Natural killer cell treated with Interleukin-12 subunit alpha and Interleukin-12 subunit beta and Interleukin-15 and Interleukin-18, amount 100 ng/mL, for 72 hours (primary cell): ENCODE results near the gene RAB8B. TPM values are rescaled to one million over a fixed set of nuclear protein-coding genes. Genes with fewer than 3 reads are reported as not detected.

ENCODE experiments used
- ATAC-seq, 2 donors: fragments of 150-1000 bp; cut with Tn5 transposase in 1 of 2; sonication (Bioruptor Pico), chemical (Tn5 transposase) in 1 of 2; 2 replicates each; pipeline ENCODE4 v1.10.0; 2021
- DNase-seq: peaks from one replicate; pipeline ENCODE4 v3.0.0; 2022; ENCODE audit warnings: low spot score
- H3K27ac Mint-ChIP-seq, 2 donors: 1 replicate in 1 of 2; 2 replicates in 1 of 2; pipeline ENCODE4 v1.8.0; 2022; ENCODE audit warnings: mixed read lengths in 2 of 2, mild to moderate bottlenecking in 1 of 2, moderate library complexity in 1 of 2
- H3K27me3 Mint-ChIP-seq, 2 donors: 1 replicate in 1 of 2; 2 replicates in 1 of 2; pipeline ENCODE4 v1.8.0; 2022; ENCODE audit warnings: mixed read lengths in 2 of 2
- H3K36me3 Mint-ChIP-seq: one replicate; pipeline ENCODE4 v1.8.0; 2022; ENCODE audit warnings: mixed read lengths
- H3K4me1 Mint-ChIP-seq, 2 donors: 1 replicate in 1 of 2; 2 replicates in 1 of 2; pipeline ENCODE4 v1.8.0; 2022; ENCODE audit warnings: low read depth in 2 of 2, mixed read lengths in 2 of 2, mild to moderate bottlenecking in 1 of 2
- H3K4me3 Mint-ChIP-seq: one replicate; pipeline ENCODE4 v1.8.0; 2022; ENCODE audit warnings: mixed read lengths
- H3K9me3 Mint-ChIP-seq: 2 replicates; pipeline ENCODE4 v1.8.0; 2022; ENCODE audit warnings: mixed read lengths
- total RNA-seq, 2 donors: library from RNA; stranded (reverse); gene quantifications; one replicate each; pipeline ENCODE4 v1.2.3, GENCODE V29; 2022

RAB8B gene
- total RNA-seq = 100 to 1,000 TPM in 1 of 2 donors, 10 to 100 TPM in 1; 49.1 to 113 TPM

GRCh38 chr15:63188926-63189871 is at the start of gene RAB8B:
RAB8B (plus strand) TSS chr15:63189606; CDS start chr15:63189625, 19 bp downstream.
- Mint-ChIP-seq H3K27me3 (peaks cover 0 to 3% of the 10 kb centered on the region in 2 donors), H3K4me1 (peaks cover 50 to 52% of the 10 kb centered on the region in 2 donors), H3K4me3 (peak within 1 kb of the TSS; percentile 99), H3K9me3 (no peaks in the 10 kb centered on the region), H3K36me3 (peaks cover 10% of the 10 kb centered on the region), H3K27ac (peak within 1 kb of the TSS; percentile 93 to 96)
- ATAC-seq = peak; percentile 92 to 95
- DNase-seq = peak; percentile 98

- no peak overlapping the region for H3K4me3 Mint-ChIP-seq
- peaks cover 9 to 15% of the 10 kb centered on the region in 2 donors for H3K4me1 Mint-ChIP-seq
- no peaks in the 10 kb centered on the region for H3K27me3 Mint-ChIP-seq
- ATAC-seq (no peak), DNase-seq (no peak)
- no peak overlapping the region for H3K27ac Mint-ChIP-seq
- peaks cover 10% of the 10 kb centered on the region for H3K36me3 Mint-ChIP-seq
- H3K9me3 Mint-ChIP-seq = no peaks in the 10 kb centered on the region
These were observed 48.5 kb upstream of the RAB8B start for GRCh38 chr15:63140936-63141335.

GRCh38 chr15:63145426-63145825 is 44.0 kb upstream of the RAB8B start:
- H3K4me3 Mint-ChIP-seq = no peak overlapping the region
- H3K9me3 Mint-ChIP-seq = no peaks in the 10 kb centered on the region
- peaks cover 10% of the 10 kb centered on the region for H3K36me3 Mint-ChIP-seq
- ATAC-seq = no peak
- no peak for DNase-seq
- H3K4me1 Mint-ChIP-seq = peaks cover 4 to 11% of the 10 kb centered on the region in 2 donors
- no peak overlapping the region for H3K27ac Mint-ChIP-seq
- no peaks in the 10 kb centered on the region for H3K27me3 Mint-ChIP-seq

GRCh38 chr15:63146684-63147083 is 42.7 kb upstream of the RAB8B start:
- H3K36me3 Mint-ChIP-seq = peaks cover 10% of the 10 kb centered on the region

GRCh38 chr15:63151665-63152064 is 37.7 kb upstream of the RAB8B start:
- H3K4me3 Mint-ChIP-seq = no peak overlapping the region
- no peak for ATAC-seq
- no peak for DNase-seq
- H3K27ac Mint-ChIP-seq = no peak overlapping the region
- H3K4me1 Mint-ChIP-seq = peaks cover 8 to 11% of the 10 kb centered on the region in 2 donors
- H3K27me3 Mint-ChIP-seq = no peaks in the 10 kb centered on the region
- H3K9me3 Mint-ChIP-seq = no peaks in the 10 kb centered on the region
- H3K36me3 Mint-ChIP-seq = no peaks in the 10 kb centered on the region

More at GRCh38 chr15:63146684-63147083, 42.7 kb upstream of the RAB8B start:
- no peaks in the 10 kb centered on the region for H3K27me3 Mint-ChIP-seq
- H3K4me3 Mint-ChIP-seq = no peak overlapping the region
- no peak overlapping the region for H3K27ac Mint-ChIP-seq
- H3K9me3 Mint-ChIP-seq = no peaks in the 10 kb centered on the region
- DNase-seq (no peak), ATAC-seq (no peak)
- peaks cover 3 to 11% of the 10 kb centered on the region in 2 donors for H3K4me1 Mint-ChIP-seq

GRCh38 chr15:63155486-63155885 is 33.9 kb upstream of the RAB8B start:
- DNase-seq = no peak
- H3K9me3 Mint-ChIP-seq = no peaks in the 10 kb centered on the region
- no peaks in the 10 kb centered on the region for H3K27me3 Mint-ChIP-seq
- peak overlapping the region in 1 of 2 donors; percentile 90 for H3K27ac Mint-ChIP-seq
- H3K36me3 Mint-ChIP-seq = no peaks in the 10 kb centered on the region
- no peak for ATAC-seq
- peak overlapping the region; percentile 98 for H3K4me3 Mint-ChIP-seq
- H3K4me1 Mint-ChIP-seq = peaks cover 5 to 14% of the 10 kb centered on the region in 2 donors

- no peaks in the 10 kb centered on the region for H3K36me3 Mint-ChIP-seq
- H3K9me3 Mint-ChIP-seq = no peaks in the 10 kb centered on the region
- DNase-seq = no peak
- peaks cover 5 to 14% of the 10 kb centered on the region in 2 donors for H3K4me1 Mint-ChIP-seq
- H3K27me3 Mint-ChIP-seq = no peaks in the 10 kb centered on the region
- H3K27ac Mint-ChIP-seq = peak overlapping the region; percentile 90 to 97
- H3K4me3 Mint-ChIP-seq = peak overlapping the region; percentile 98
- no peak for ATAC-seq
These were observed 33.2 kb upstream of the RAB8B start for GRCh38 chr15:63156086-63156710.

GRCh38 chr15:63156755-63157117 is 32.7 kb upstream of the RAB8B start:
- Mint-ChIP-seq H3K36me3 (no peaks in the 10 kb centered on the region), H3K27ac (peak overlapping the region; percentile 90 to 97), H3K27me3 (no peaks in the 10 kb centered on the region), H3K4me1 (peaks cover 5 to 11% of the 10 kb centered on the region in 2 donors), H3K4me3 (peak overlapping the region; percentile 98), H3K9me3 (no peaks in the 10 kb centered on the region)
- DNase-seq = no peak
- no peak for ATAC-seq

GRCh38 chr15:63157118-63157843 is 32.1 kb upstream of the RAB8B start, which contains the start of gene RPS27L:
RPS27L (minus strand) TSS chr15:63157477; CDS start chr15:63157405, 72 bp downstream.
- peak; percentile 96 to 97 for ATAC-seq
- Mint-ChIP-seq H3K9me3 (no peaks in the 10 kb centered on the region), H3K36me3 (no peaks in the 10 kb centered on the region), H3K4me1 (peaks cover 5 to 10% of the 10 kb centered on the region in 2 donors), H3K27ac (peak within 1 kb of the TSS; percentile 90 to 97), H3K4me3 (peak within 1 kb of the TSS; percentile 98), H3K27me3 (no peaks in the 10 kb centered on the region)
- DNase-seq = peak; percentile 91

- Mint-ChIP-seq H3K9me3 (no peaks in the 10 kb centered on the region), H3K4me3 (peak overlapping the region; percentile 98), H3K27ac (peak overlapping the region; percentile 90 to 97), H3K27me3 (no peaks in the 10 kb centered on the region), H3K36me3 (no peaks in the 10 kb centered on the region), H3K4me1 (peaks cover 5 to 10% of the 10 kb centered on the region in 2 donors)
- ATAC-seq = peak; percentile 49 to 64
- no peak for DNase-seq
These were observed 31.4 kb upstream of the RAB8B start for GRCh38 chr15:63157891-63158431.

- DNase-seq (no peak), ATAC-seq (no peak)
- H3K4me1 Mint-ChIP-seq = peaks cover 5 to 10% of the 10 kb centered on the region in 2 donors
- no peak overlapping the region for H3K27ac Mint-ChIP-seq
- no peak overlapping the region for H3K4me3 Mint-ChIP-seq
- H3K9me3 Mint-ChIP-seq = no peaks in the 10 kb centered on the region
- H3K27me3 Mint-ChIP-seq = no peaks in the 10 kb centered on the region
- H3K36me3 Mint-ChIP-seq = no peaks in the 10 kb centered on the region
These were observed 28.8 kb upstream of the RAB8B start for GRCh38 chr15:63160638-63161037.

- H3K4me3 Mint-ChIP-seq = no peak overlapping the region
- no peak for DNase-seq
- no peak for ATAC-seq
- H3K36me3 Mint-ChIP-seq = no peaks in the 10 kb centered on the region
- H3K9me3 Mint-ChIP-seq = no peaks in the 10 kb centered on the region
- peaks cover 5% of the 10 kb centered on the region in 2 donors for H3K4me1 Mint-ChIP-seq
- no peak overlapping the region for H3K27ac Mint-ChIP-seq
- H3K27me3 Mint-ChIP-seq = no peaks in the 10 kb centered on the region
These were observed 26.2 kb upstream of the RAB8B start for GRCh38 chr15:63163217-63163616.

- ATAC-seq (no peak), DNase-seq (no peak)
- no peaks in the 10 kb centered on the region for H3K9me3 Mint-ChIP-seq
- H3K4me1 Mint-ChIP-seq = peaks cover 5% of the 10 kb centered on the region in 2 donors
- H3K36me3 Mint-ChIP-seq = no peaks in the 10 kb centered on the region
- no peak overlapping the region for H3K27ac Mint-ChIP-seq
- no peaks in the 10 kb centered on the region for H3K27me3 Mint-ChIP-seq
- H3K4me3 Mint-ChIP-seq = no peak overlapping the region
These were observed 24.1 kb upstream of the RAB8B start for GRCh38 chr15:63165166-63165859.
